HS-27A (cell line): ENCODE measurements around the gene RPAIN.
"Not testable (repeated sequence)": the region's sequence is repeated elsewhere in the genome, so short reads cannot be mapped to it uniquely, and the experiment has no call there.

Experiments
- DNase-seq: peaks from one replicate; pipeline ENCODE4 v3.0.0-alpha.2; 2012; ENCODE audit warnings: low read depth, missing footprints

Gene RPAIN

GRCh38 chr17:5429191-5429887 is 9.4 kb downstream of the RPAIN start:
- no peak for DNase-seq

GRCh38 chr17:5430413-5430999 is 10.5 kb downstream of the RPAIN start:
- no peak for DNase-seq

- not testable (repeated sequence) for DNase-seq
Observed at GRCh38 chr17:5431234-5431633, 11.3 kb downstream of the RPAIN start.

GRCh38 chr17:5431949-5432556 is 12.1 kb downstream of the RPAIN start:
- no peak for DNase-seq

- DNase-seq = no peak
Observed at GRCh38 chr17:5434984-5435383, 15.0 kb downstream of the RPAIN start.

GRCh38 chr17:5435781-5436315 is 15.9 kb downstream of the RPAIN start:
- not testable (repeated sequence) for DNase-seq

- no peak for DNase-seq
Observed at GRCh38 chr17:5437721-5438317, 17.8 kb downstream of the RPAIN start.

- DNase-seq = peak; percentile 40
Observed at GRCh38 chr17:5438716-5439445, 18.9 kb downstream of the RPAIN start, which contains the start of gene C1QBP. Gene C1QBP, minus strand, starts transcription at chr17:5439155. Its CDS starts 82 bp downstream, at chr17:5439073.

GRCh38 chr17:5439446-5439764 is 19.4 kb downstream of the RPAIN start:
- no peak for DNase-seq

GRCh38 chr17:5443728-5444127 is 23.7 kb downstream of the RPAIN start:
- DNase-seq = no peak

- DNase-seq = no peak
Observed at GRCh38 chr17:5444209-5444608, 24.2 kb downstream of the RPAIN start.

GRCh38 chr17:5446786-5447185 is 26.8 kb downstream of the RPAIN start:
- no peak for DNase-seq

GRCh38 chr17:5464717-5465507 is 44.9 kb downstream of the RPAIN start:
- DNase-seq = no peak

- DNase-seq = no peak
Observed at GRCh38 chr17:5466295-5466694, 46.3 kb downstream of the RPAIN start.

GRCh38 chr17:5467416-5467815 is 47.4 kb downstream of the RPAIN start:
- DNase-seq = no peak

- DNase-seq = no peak
Observed at GRCh38 chr17:5468075-5468473, 48.1 kb downstream of the RPAIN start.

- DNase-seq = no peak
Observed at GRCh38 chr17:5472511-5472910, 52.5 kb downstream of the RPAIN start.

- no peak for DNase-seq
Observed at GRCh38 chr17:5473906-5474305, 53.9 kb downstream of the RPAIN start.

- no peak for DNase-seq
Observed at GRCh38 chr17:5478992-5479391, 59.0 kb downstream of the RPAIN start.

- no peak for DNase-seq
Observed at GRCh38 chr17:5480962-5481361, 61.0 kb downstream of the RPAIN start.

GRCh38 chr17:5481451-5481850 is 61.5 kb downstream of the RPAIN start:
- DNase-seq = no peak
